DMS79 treated with DMSO at 0.1 percent for 48 hours (cell line): Measurements from ENCODE around the gene MYCN.
"Not testable (repeated sequence)": the region's sequence is repeated elsewhere in the genome, so short reads cannot be mapped to it uniquely, and the experiment has no call there.

ENCODE experiments used
- DNase-seq: peaks from one replicate; lab custom pipeline; 2025; lab: John Stamatoyannopoulos, UW

Gene MYCN

GRCh38 chr2:15943378-15944280 lies 3.3 kb downstream of the MYCN start:
- peak; percentile 64 for DNase-seq

GRCh38 chr2:15944325-15945017 lies 4.1 kb downstream of the MYCN start:
- DNase-seq: no peak

- DNase-seq: no peak
Observed at GRCh38 chr2:15945909-15946705, 5.8 kb downstream of the MYCN start.

DNA sequence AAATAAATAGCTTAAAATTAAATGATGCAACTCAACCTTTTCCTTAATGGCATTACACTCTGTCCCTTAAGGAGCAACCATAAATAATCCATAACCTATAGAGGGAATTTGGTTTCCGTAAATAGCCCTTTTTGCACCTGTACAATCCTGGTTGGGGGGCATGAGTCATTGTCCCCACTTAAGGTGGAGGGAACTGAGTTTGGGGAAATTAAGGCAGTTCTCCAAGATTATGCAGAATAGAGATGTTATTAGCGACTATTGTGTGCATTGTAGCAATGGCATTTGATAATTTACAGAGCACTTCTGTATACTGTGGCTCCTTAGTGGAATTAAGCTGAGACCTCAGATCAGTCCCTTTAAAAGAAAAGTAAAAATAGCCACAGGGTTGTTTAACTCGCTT lies 6.6 kb downstream of the MYCN start:
- no peak for DNase-seq

DNA sequence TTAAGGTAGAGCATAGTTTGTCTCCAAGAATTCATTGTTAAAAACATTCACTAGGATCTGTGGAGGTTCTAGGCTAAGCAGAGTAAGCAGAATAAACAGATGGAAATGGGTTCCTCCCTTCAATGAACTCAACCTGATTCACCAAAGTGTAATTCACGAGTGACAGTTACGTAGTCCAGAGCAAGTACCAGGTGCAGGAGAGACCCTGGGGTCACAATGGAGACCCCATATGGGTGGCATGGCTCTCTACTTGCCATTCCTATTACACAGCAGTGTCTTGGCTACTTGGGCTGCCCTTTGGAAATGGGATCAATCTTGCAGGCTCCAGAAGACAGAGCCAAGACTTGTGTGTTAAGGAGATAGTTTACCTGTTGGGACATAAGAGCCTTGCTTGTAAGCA lies 7.1 kb downstream of the MYCN start:
- DNase-seq: no peak

- DNase-seq: no peak
Observed at GRCh38 chr2:15948704-15948957, 8.3 kb downstream of the MYCN start.

- no peak for DNase-seq
Observed at GRCh38 chr2:15949126-15949525, 8.8 kb downstream of the MYCN start.

GRCh38 chr2:15949551-15949950 lies 9.2 kb downstream of the MYCN start:
- no peak for DNase-seq

- DNase-seq: no peak
Observed at GRCh38 chr2:15950088-15950952, 10.0 kb downstream of the MYCN start.

DNA sequence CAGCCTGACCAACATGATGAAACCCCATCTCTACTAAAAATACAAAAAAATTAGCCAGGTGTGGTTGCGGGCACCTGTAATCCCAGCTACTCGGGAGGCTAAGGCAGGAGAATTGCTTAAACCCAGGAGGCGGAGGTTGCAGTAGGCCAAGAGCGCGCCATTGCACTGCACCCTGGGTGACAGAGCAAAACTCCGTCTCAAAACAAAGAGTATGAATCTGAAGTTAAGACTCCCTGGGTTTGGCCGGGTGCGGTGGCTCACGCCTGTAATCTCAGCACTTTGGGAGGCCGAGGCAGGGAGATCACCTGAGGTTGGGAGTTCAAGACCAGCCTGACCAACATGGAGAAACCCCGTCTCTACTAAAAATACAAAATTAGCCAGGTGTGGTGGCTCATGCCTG lies 11.6 kb downstream of the MYCN start:
- not testable (repeated sequence) for DNase-seq

DNA sequence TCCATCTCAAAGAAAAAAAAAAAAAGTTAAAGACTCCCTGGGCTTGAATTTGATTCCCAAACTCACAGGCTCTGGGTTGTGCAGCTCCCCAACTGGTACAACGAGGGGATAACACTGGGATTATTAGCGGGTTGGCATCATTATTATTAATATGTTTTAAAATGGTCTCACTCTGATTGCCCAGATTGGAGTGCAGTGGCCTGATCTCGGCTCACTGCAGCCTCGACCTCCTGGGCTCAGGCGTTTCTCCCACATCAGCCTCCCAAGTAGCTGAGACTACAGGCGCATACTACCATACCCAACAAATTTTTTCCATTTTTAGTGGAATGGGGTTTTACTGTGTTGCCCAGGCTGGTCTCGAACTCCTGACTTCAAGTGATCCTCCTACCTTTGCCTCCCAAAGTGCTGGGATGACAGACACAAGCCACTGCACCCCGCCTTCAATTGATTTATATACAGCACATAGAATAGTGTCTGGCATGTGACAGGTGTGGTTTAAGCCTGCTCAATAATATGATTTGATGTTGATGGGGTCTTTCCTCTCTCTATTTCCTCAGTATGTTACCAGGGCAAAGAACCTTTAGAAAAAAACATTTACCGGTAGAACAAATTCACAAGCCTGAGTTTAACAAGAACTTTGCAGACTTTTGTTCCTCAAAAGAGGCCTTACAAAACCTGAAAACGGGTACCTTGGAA lies 12.2 kb downstream of the MYCN start:
- DNase-seq: no peak

GRCh38 chr2:15953147-15953630 lies 12.8 kb downstream of the MYCN start:
- DNase-seq: no peak

DNA sequence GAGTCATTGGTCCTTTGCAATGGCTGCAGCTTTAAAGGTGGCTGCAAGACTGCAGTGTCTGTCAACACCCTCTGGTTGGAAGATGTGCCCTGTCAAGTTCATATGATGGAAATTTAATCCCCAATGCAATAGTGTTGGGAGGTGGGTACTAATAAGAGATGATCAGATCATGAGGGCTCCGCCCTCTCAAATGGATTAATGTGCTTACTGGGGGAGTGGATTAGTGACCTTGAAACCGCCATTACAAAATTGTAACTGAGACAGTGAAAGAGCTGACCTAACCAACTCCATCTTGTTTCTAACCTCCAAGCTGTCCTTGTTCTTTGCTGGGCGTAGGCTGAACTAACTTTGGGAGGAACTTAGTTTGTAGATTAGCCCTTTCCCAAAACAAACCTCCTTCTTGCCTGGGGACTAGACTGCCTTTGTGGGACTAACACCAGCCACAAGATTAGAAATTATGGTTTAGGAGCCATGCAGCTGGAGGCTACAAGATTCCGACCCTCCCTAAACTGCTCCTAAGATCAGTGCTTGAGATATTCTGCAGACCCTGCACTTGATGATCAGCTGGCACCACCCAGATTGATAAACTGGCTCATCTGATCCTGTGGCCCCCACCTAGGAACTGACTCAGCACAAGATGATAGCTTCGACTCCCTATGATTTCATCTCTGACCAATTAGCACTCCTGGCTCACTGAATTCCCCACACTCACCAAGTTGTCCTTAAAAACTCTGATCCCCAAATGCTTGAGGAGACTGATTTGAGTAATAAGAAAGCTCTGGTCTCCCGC lies 13.7 kb downstream of the MYCN start:
- DNase-seq: no peak

GRCh38 chr2:15954761-15955160 lies 14.4 kb downstream of the MYCN start:
- DNase-seq: no peak

DNA sequence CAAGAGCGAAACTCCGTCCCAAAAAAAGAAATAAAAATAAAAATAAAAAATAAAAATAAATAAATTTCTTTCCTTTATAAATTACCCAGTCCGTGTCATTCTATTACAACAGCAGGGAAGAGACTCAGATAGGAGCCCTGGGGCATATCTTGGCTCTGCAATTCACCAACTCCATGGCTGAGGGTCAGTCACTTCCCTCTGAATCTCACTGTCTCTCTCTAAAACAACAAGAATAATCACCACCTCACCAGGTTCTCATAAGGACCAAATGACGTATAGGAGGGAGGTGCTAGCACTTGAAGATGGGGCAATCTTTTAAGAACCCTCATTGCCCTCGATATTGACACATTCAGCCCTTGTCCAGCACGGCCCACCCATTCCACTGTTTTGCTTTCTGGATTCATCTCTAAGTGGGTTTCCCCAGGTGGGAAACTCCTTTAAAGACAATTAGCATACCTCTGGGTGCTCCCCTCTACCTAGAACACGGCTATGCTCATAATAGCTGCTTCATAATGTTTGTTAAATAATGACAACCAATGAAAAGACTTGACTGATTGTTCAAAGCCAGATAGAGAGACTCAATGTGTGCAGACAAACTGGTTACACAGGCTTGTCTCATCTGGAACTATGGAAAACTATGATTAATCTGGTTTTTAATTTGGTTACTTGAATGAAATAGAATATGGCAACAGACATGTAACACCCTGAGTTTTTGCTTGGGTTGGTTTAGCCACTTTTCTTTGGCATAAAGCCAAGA lies 15.1 kb downstream of the MYCN start:
- DNase-seq: no peak

GRCh38 chr2:15956230-15956629 lies 15.9 kb downstream of the MYCN start:
- DNase-seq: no peak

- DNase-seq: no peak
Observed at GRCh38 chr2:15956751-15957736, 16.7 kb downstream of the MYCN start.
